ENCODE data around the gene ATP1A2.
A peak's percentile ranks its signal among the peaks of the same experiment; 100 is the strongest.

Gene ATP1A2

DNA sequence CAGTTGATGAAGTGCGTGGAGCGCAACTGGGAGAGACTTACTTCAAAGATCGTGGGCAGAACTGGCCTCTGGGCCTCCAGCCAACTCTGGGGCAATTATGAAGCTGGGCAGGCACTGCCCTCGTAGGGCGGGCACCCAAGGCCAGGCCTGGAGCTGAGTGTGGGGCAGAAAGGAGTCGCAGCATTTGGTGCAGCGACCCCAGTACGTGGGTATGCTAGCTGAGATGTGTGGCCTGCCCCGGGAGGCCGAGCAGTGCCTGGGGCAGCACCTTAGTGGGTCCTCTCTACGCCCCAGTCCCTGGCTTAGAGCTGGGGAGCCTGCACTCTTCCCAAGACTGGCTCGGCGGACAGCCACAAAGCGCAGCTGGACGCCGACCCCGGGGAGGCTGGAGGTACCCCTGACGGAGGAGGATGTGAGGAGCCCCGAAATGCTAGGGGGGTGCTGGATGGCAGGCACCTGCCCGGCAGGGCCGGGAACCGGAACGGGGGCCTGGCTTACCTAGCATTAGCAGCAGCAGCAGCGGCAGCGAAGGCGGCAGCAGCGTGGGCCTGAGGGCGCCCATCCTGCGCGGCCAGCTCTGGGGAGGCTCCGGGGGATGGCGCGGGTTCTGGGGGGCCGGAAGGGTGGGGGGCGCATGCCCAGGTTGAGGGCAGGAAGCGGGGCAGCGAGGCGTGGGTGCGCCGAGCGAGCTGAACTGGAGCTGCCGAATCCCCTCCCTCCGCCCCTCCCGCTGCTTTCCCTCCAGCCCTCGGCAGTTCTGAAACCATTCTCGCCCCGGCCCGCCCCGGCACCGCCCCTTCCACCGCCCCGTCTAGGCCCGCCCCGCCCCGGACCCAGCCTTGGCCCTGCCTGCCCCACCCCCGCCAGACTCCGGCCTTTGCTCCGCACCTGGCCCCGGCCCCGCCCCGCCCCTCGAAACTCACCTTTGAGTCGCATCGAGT, 17.4 kb upstream of the ATP1A2 start, which contains the start of gene IGSF8 (continued):
- TF ChIP-seq BCL11A (tag by site-specific recombination; IDR thresholded peaks at IDR 0.05; ENCODE audit: low read depth) (no peak), REPIN1 (tag by site-specific recombination; IDR thresholded peaks at IDR 0.05; ENCODE audit: low read depth) (no peak), FEZF1 (tag by site-specific recombination; IDR thresholded peaks at IDR 0.05) (no peak), GLI4 (tag by site-specific recombination; IDR thresholded peaks at IDR 0.05) (no peak), ZNF366 (tag by site-specific recombination; conservative IDR thresholded peaks at IDR 0.05) (no peak), ZNF830 (tag by site-specific recombination; IDR thresholded peaks at IDR 0.05; ENCODE audit: low read depth) (no peak), ZNF23 (tag by site-specific recombination; IDR thresholded peaks at IDR 0.05; ENCODE audit: borderline replicate concordance) (no peak), GLIS2 (tag by site-specific recombination; IDR thresholded peaks at IDR 0.05) (peak; percentile 62), ZNF138 (tag by site-specific recombination; IDR thresholded peaks at IDR 0.05; ENCODE audit: borderline replicate concordance) (no peak), ZNF16 (tag by site-specific recombination; IDR thresholded peaks at IDR 0.05; ENCODE audit: low read depth) (no peak), ZSCAN30 (tag by site-specific recombination; IDR thresholded peaks at IDR 0.05) (no peak), ZNF394 (tag by site-specific recombination; IDR thresholded peaks at IDR 0.05; ENCODE audit: borderline replicate concordance) (no peak), TCF7L2 (IDR thresholded peaks at IDR 0.05; ENCODE audit: borderline replicate concordance, low read depth, low read length) (no peak), ZSCAN18 (tag by site-specific recombination; IDR thresholded peaks at IDR 0.05) (no peak), ZNF560 (tag by site-specific recombination; IDR thresholded peaks at IDR 0.05; ENCODE audit: borderline replicate concordance) (no peak), GLIS1 (tag by site-specific recombination; IDR thresholded peaks at IDR 0.05) (peak; percentile 45; the same call in 1 of the 2 replicates), ZNF133 (tag by site-specific recombination; IDR thresholded peaks at IDR 0.05) (no peak), ZIC2 (tag by site-specific recombination; IDR thresholded peaks at IDR 0.05) (0 out of 2 replicates have a peak, but pooled peaks have one; percentile 6), ZNF610 (tag by site-specific recombination; IDR thresholded peaks at IDR 0.05; ENCODE audit: borderline replicate concordance) (no peak), ZNF521 (tag by site-specific recombination; IDR thresholded peaks at IDR 0.05) (no peak), ZNF513 (tag by site-specific recombination; IDR thresholded peaks at IDR 0.05) (no peak)
- TF ChIP-seq, protein P1, sequence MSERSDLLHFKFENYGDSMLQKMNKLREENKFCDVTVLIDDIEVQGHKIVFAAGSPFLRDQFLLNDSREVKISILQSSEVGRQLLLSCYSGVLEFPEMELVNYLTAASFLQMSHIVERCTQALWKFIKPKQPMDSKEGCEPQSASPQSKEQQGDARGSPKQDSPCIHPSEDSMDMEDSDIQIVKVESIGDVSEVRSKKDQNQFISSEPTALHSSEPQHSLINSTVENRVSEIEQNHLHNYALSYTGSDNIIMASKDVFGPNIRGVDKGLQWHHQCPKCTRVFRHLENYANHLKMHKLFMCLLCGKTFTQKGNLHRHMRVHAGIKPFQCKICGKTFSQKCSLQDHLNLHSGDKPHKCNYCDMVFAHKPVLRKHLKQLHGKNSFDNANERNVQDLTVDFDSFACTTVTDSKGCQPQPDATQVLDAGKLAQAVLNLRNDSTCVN (tag by site-specific recombination; optimal IDR thresholded peaks at IDR 0.05), result peak; percentile 32
- TF ChIP-seq, protein P2, sequence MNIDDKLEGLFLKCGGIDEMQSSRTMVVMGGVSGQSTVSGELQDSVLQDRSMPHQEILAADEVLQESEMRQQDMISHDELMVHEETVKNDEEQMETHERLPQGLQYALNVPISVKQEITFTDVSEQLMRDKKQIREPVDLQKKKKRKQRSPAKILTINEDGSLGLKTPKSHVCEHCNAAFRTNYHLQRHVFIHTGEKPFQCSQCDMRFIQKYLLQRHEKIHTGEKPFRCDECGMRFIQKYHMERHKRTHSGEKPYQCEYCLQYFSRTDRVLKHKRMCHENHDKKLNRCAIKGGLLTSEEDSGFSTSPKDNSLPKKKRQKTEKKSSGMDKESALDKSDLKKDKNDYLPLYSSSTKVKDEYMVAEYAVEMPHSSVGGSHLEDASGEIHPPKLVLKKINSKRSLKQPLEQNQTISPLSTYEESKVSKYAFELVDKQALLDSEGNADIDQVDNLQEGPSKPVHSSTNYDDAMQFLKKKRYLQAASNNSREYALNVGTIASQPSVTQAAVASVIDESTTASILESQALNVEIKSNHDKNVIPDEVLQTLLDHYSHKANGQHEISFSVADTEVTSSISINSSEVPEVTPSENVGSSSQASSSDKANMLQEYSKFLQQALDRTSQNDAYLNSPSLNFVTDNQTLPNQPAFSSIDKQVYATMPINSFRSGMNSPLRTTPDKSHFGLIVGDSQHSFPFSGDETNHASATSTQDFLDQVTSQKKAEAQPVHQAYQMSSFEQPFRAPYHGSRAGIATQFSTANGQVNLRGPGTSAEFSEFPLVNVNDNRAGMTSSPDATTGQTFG (tag by site-specific recombination; IDR thresholded peaks at IDR 0.05; ENCODE audit: borderline replicate concordance), result no peak
- TF ChIP-seq, protein P3, sequence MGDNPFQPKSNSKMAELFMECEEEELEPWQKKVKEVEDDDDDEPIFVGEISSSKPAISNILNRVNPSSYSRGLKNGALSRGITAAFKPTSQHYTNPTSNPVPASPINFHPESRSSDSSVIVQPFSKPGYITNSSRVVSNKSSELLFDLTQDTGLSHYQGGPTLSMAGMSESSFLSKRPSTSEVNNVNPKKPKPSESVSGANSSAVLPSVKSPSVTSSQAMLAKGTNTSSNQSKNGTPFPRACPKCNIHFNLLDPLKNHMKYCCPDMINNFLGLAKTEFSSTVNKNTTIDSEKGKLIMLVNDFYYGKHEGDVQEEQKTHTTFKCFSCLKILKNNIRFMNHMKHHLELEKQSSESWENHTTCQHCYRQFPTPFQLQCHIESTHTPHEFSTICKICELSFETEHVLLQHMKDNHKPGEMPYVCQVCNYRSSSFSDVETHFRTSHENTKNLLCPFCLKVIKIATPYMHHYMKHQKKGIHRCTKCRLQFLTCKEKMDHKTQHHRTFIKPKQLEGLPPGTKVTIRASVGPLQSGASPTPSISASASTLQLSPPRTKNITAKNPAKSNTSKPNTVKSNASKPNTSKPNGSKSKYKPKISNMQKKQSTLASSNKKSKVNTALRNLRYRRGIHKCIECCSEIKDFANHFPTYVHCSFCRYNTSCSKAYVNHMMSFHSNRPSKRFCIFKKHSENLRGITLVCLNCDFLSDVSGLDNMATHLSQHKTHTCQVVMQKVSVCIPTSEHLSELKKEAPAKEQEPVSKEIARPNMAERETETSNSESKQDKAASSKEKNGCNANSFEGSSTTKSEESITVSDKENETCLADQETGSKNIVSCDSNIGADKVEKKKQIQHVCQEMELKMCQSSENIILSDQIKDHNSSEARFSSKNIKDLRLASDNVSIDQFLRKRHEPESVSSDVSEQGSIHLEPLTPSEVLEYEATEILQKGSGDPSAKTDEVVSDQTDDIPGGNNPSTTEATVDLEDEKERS (tag by site-specific recombination; IDR thresholded peaks at IDR 0.05), result no peak

Data from HEK293 (cell line).